ENCODE data around the gene ZCCHC3.
A peak's percentile ranks its signal among the peaks of the same experiment; 100 is the strongest.

ZCCHC3 gene

DNA sequence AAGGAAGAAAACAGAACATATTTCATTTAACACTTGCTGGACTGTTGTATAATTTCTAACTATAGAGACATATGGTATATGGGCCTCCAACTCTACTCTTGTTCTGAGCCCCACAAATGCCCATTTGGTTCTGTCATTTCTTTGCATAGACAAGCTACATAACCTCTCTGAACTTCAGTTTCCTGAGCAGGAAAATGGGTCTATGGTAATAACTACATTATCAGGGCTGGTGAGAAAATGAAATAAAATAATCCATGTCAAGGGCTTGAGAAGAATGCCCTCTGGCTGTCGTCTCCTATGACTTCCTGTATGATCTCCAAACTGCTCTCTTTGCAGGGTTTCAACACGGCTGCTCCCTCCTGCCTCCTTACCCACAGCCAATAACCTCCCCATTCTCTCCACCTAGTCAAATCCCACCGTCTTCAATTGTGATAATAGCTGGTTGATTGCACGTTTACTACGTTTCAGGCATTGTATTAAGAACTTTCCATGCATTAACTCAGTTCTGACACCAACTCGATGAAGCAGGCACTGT is 12.0 kb downstream of the ZCCHC3 start:
- peak; percentile 48 for DNase-seq (ENCODE audit: low read depth)
- peak overlapping the region; percentile 60 for H3K4me3 ChIP-seq (ENCODE audit: low read length)
- TF ChIP-seq, protein P1, sequence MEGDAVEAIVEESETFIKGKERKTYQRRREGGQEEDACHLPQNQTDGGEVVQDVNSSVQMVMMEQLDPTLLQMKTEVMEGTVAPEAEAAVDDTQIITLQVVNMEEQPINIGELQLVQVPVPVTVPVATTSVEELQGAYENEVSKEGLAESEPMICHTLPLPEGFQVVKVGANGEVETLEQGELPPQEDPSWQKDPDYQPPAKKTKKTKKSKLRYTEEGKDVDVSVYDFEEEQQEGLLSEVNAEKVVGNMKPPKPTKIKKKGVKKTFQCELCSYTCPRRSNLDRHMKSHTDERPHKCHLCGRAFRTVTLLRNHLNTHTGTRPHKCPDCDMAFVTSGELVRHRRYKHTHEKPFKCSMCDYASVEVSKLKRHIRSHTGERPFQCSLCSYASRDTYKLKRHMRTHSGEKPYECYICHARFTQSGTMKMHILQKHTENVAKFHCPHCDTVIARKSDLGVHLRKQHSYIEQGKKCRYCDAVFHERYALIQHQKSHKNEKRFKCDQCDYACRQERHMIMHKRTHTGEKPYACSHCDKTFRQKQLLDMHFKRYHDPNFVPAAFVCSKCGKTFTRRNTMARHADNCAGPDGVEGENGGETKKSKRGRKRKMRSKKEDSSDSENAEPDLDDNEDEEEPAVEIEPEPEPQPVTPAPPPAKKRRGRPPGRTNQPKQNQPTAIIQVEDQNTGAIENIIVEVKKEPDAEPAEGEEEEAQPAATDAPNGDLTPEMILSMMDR (conservative IDR thresholded peaks at IDR 0.05; ENCODE audit: low read length) = peak; percentile 17

DNA sequence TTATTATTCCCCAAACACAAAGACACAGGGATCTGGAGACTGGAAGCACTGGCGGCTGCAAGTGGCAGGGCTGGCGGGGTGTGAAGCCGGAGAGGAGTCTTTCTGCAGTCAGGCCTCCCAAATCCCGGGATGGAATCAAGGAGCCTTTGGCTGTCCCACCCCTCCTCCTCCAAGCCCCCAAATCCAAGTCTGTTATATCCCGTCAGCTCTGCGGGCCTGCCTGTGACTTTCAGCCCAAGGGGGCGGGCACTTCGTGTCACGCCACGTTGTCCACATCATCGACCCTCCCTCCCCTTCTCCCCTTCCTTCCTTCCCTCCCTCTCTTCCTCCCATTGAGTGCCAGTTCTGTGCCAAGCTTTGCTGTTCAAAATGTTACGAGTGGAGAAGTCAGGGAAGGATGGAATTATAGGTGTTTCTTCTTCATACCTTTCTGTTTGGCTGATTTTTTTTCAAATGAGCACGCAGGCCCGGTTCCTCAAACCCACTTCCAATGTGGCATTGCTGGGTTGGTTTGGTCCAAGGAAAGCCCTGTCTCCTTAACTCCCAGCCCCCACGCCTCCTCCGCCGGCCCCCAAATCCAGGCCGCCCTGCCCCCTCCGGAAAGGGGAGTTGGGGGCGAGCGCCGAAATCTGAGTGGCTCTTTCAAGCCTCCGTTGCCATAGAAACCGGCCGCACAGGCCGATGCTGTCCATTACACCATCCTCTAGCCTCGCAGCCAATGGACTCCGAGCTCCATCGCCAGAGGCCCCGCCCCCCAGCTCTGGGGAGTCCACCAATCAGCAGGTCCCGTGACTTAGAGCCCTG is 12.7 kb downstream of the ZCCHC3 start:
- TF ChIP-seq, protein P1 (conservative IDR thresholded peaks at IDR 0.05; ENCODE audit: low read length) = no peak
- peak overlapping the region; percentile 60 for H3K4me3 ChIP-seq (ENCODE audit: low read length)
- DNase-seq (ENCODE audit: low read depth) = peak; percentile 99

DNA sequence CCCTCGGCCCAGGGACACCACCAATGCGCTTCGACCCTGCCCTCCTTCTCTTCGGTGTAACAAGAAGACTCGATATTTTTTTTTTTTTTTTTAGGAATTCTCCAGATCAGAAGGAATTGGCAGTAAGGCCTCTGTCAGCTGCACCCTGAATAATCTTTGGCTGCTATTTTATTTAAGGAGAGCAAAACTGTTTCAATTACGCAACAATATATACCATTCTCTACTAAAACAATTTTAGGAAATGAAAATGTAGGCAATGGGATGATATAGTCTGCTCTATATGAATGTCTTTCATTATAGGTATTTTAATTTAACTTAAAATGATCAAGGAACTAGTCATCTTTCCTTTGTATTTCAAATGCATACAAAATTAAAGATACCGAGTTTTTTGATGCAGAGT is 13.3 kb downstream of the ZCCHC3 start:
- no peak overlapping the region for H3K4me3 ChIP-seq (ENCODE audit: low read length)
- TF ChIP-seq, protein P1 (conservative IDR thresholded peaks at IDR 0.05; ENCODE audit: low read length) = no peak
- DNase-seq (ENCODE audit: low read depth) = no peak

DNA sequence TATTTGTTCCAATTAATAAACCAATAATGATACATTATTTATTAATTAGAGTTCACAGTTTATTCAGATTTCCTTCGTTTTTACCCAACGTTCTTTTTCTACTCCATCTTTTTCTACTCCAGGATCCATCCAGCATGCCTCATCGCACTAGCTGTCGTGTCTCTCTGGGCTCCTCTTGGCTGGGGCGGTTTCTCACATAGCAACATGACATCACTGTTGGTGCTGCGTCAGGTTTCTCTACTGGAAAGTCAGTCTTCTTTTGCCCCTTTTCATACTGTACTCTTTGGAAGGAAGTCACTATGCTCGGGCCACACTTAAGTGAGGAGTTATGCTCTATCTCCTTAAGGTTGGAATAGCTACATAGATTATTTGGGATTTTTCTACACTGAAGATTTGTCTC is 14.2 kb downstream of the ZCCHC3 start:
- DNase-seq (ENCODE audit: low read depth) = no peak
- TF ChIP-seq, protein P1 (conservative IDR thresholded peaks at IDR 0.05; ENCODE audit: low read length) = no peak
- H3K4me3 ChIP-seq (ENCODE audit: low read length) = no peak overlapping the region

DNA sequence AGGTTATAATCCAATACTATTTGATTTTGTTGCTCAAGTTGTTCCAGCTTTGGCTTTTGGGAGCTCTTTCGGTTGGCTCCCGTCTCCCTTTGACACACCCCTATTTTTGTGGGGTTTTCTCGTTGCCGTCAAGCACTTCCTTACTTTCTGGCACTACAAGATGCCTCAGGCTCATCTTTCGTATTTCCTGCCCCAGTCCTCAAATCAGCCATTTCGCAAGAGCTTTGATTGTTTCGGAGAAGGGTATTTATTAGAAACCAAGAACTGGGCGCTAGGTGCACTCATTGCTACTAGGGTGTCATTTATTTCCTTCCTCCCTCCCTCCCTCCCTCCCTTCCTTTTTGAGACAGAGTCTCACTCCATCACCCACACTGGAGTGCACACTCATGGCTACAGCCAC is 14.7 kb downstream of the ZCCHC3 start:
- no peak overlapping the region for H3K4me3 ChIP-seq (ENCODE audit: low read length)
- TF ChIP-seq, protein P1 (conservative IDR thresholded peaks at IDR 0.05; ENCODE audit: low read length) = no peak
- no peak for DNase-seq (ENCODE audit: low read depth)

GRCh38 chr20:312866-313265 is 15.5 kb downstream of the ZCCHC3 start:
- no peak overlapping the region for H3K4me3 ChIP-seq (ENCODE audit: low read length)
- DNase-seq (ENCODE audit: low read depth) = no peak
- TF ChIP-seq, protein P1 (conservative IDR thresholded peaks at IDR 0.05; ENCODE audit: low read length) = no peak

GRCh38 chr20:313402-313801 is 16.0 kb downstream of the ZCCHC3 start:
- no peak overlapping the region for H3K4me3 ChIP-seq (ENCODE audit: low read length)
- TF ChIP-seq, protein P1 (conservative IDR thresholded peaks at IDR 0.05; ENCODE audit: low read length) = no peak
- DNase-seq (ENCODE audit: low read depth) = no peak

Measured in AG10803 (cell line).